Measurements from ENCODE around the gene ITCH.
A peak's percentile ranks its signal among the peaks of the same experiment; 100 is the strongest.
"Not testable (repeated sequence)": the region's sequence is repeated elsewhere in the genome, so short reads cannot be mapped to it uniquely, and the experiment has no call there.

Gene ITCH

GRCh38 chr20:34435589-34435988 is 72.5 kb downstream of the ITCH start:
- no peak for DNase-seq
- 0 out of 2 replicates have a peak, but pooled peaks cover 3% of the 10 kb centered on the region for H4K20me1 ChIP-seq (ENCODE audit: insufficient read depth, low read length)
- H3K9me3 ChIP-seq (ENCODE audit: insufficient read depth, low read length, severe bottlenecking) = no peaks in the 10 kb centered on the region
- TF ChIP-seq EZH2 (IDR thresholded peaks at IDR 0.05; ENCODE audit: borderline replicate concordance, low read depth, low read length, severe bottlenecking) (no peak), CTCF (IDR thresholded peaks at IDR 0.05; ENCODE audit: borderline replicate concordance, extremely low read depth, low read length, poor library complexity, severe bottlenecking) (no peak)
- ATAC-seq (ENCODE audit: insufficient read depth, low read depth) = no peak
- H3K27me3 ChIP-seq (ENCODE audit: insufficient read depth, low read length, poor library complexity) = no peaks in the 10 kb centered on the region
- H3K27ac ChIP-seq (ENCODE audit: low read length) = no peak overlapping the region
- H3K4me1 ChIP-seq (ENCODE audit: insufficient read depth, low read length) = no peaks in the 10 kb centered on the region
- no peak overlapping the region for H3K4me3 ChIP-seq (ENCODE audit: low read depth in 1 of 2, low read length in 2 of 2)
- H2AFZ ChIP-seq (ENCODE audit: low read depth, low read length) = no peak overlapping the region
- no peak overlapping the region for H3K4me2 ChIP-seq (ENCODE audit: insufficient read depth, low read length)
- peaks cover 2% of the 10 kb centered on the region; the same call in 1 of the 2 replicates for H3K79me2 ChIP-seq (ENCODE audit: insufficient read depth, low read length)
- peaks cover 55% of the 10 kb centered on the region for H3K36me3 ChIP-seq (ENCODE audit: insufficient read depth, low read length)
- H3K9ac ChIP-seq (ENCODE audit: low read depth, low read length) = no peak overlapping the region

GRCh38 chr20:34437330-34437986 is 74.4 kb downstream of the ITCH start:
- no peaks in the 10 kb centered on the region for H3K4me1 ChIP-seq (ENCODE audit: insufficient read depth, low read length)
- ATAC-seq (ENCODE audit: insufficient read depth, low read depth) (peak; percentile 72), DNase-seq (no peak)
- H2AFZ ChIP-seq (ENCODE audit: low read depth, low read length) = no peak overlapping the region
- no peak overlapping the region for H3K9ac ChIP-seq (ENCODE audit: low read depth, low read length)
- H3K27me3 ChIP-seq (ENCODE audit: insufficient read depth, low read length, poor library complexity) = no peaks in the 10 kb centered on the region
- no peak for TF ChIP-seq EZH2 (IDR thresholded peaks at IDR 0.05; ENCODE audit: borderline replicate concordance, low read depth, low read length, severe bottlenecking)
- TF ChIP-seq CTCF (IDR thresholded peaks at IDR 0.05; ENCODE audit: borderline replicate concordance, extremely low read depth, low read length, poor library complexity, severe bottlenecking) = no peak
- H3K9me3 ChIP-seq (ENCODE audit: insufficient read depth, low read length, severe bottlenecking) = no peaks in the 10 kb centered on the region
- no peak overlapping the region for H3K27ac ChIP-seq (ENCODE audit: low read length)
- peaks cover 2% of the 10 kb centered on the region; the same call in 1 of the 2 replicates for H3K79me2 ChIP-seq (ENCODE audit: insufficient read depth, low read length)
- no peak overlapping the region for H3K4me2 ChIP-seq (ENCODE audit: insufficient read depth, low read length)
- peaks cover 68% of the 10 kb centered on the region for H3K36me3 ChIP-seq (ENCODE audit: insufficient read depth, low read length)
- no peak overlapping the region for H3K4me3 ChIP-seq (ENCODE audit: low read depth in 1 of 2, low read length in 2 of 2)
- 0 out of 2 replicates have a peak, but pooled peaks cover 3% of the 10 kb centered on the region for H4K20me1 ChIP-seq (ENCODE audit: insufficient read depth, low read length)

- Histone ChIP-seq H3K27ac (ENCODE audit: low read length) (no peak overlapping the region), H3K79me2 (ENCODE audit: insufficient read depth, low read length) (peaks cover 2% of the 10 kb centered on the region; the same call in 1 of the 2 replicates), H3K4me3 (ENCODE audit: low read depth in 1 of 2, low read length in 2 of 2) (no peak overlapping the region), H3K4me1 (ENCODE audit: insufficient read depth, low read length) (no peaks in the 10 kb centered on the region), H4K20me1 (ENCODE audit: insufficient read depth, low read length) (0 out of 2 replicates have a peak, but pooled peaks cover 3% of the 10 kb centered on the region), H3K4me2 (ENCODE audit: insufficient read depth, low read length) (no peak overlapping the region), H3K9me3 (ENCODE audit: insufficient read depth, low read length, severe bottlenecking) (no peaks in the 10 kb centered on the region), H2AFZ (ENCODE audit: low read depth, low read length) (no peak overlapping the region), H3K36me3 (ENCODE audit: insufficient read depth, low read length) (peaks cover 80% of the 10 kb centered on the region), H3K9ac (ENCODE audit: low read depth, low read length) (no peak overlapping the region), H3K27me3 (ENCODE audit: insufficient read depth, low read length, poor library complexity) (no peaks in the 10 kb centered on the region)
- ATAC-seq (ENCODE audit: insufficient read depth, low read depth) (no peak), DNase-seq (no peak)
- TF ChIP-seq CTCF (IDR thresholded peaks at IDR 0.05; ENCODE audit: borderline replicate concordance, extremely low read depth, low read length, poor library complexity, severe bottlenecking) = no peak
- TF ChIP-seq EZH2 (IDR thresholded peaks at IDR 0.05; ENCODE audit: borderline replicate concordance, low read depth, low read length, severe bottlenecking) = no peak
Observed at GRCh38 chr20:34439168-34439567, 76.1 kb downstream of the ITCH start.

- H3K79me2 ChIP-seq (ENCODE audit: insufficient read depth, low read length); H3K9ac ChIP-seq (ENCODE audit: low read depth, low read length); H4K20me1 ChIP-seq (ENCODE audit: insufficient read depth, low read length); H3K27me3 ChIP-seq (ENCODE audit: insufficient read depth, low read length, poor library complexity); H3K4me3 ChIP-seq (ENCODE audit: low read depth in 1 of 2, low read length in 2 of 2); H3K9me3 ChIP-seq (ENCODE audit: insufficient read depth, low read length, severe bottlenecking); H3K4me2 ChIP-seq (ENCODE audit: insufficient read depth, low read length); H3K4me1 ChIP-seq (ENCODE audit: insufficient read depth, low read length); DNase-seq; H2AFZ ChIP-seq (ENCODE audit: low read depth, low read length); ATAC-seq (ENCODE audit: insufficient read depth, low read depth); H3K27ac ChIP-seq (ENCODE audit: low read length): not testable (repeated sequence)
- H3K36me3 ChIP-seq (ENCODE audit: insufficient read depth, low read length) = peaks cover 93% of the 10 kb centered on the region
Observed at GRCh38 chr20:34441423-34441822, 78.3 kb downstream of the ITCH start.
